ENCODE data around the gene COLEC11.

COLEC11 gene

DNA sequence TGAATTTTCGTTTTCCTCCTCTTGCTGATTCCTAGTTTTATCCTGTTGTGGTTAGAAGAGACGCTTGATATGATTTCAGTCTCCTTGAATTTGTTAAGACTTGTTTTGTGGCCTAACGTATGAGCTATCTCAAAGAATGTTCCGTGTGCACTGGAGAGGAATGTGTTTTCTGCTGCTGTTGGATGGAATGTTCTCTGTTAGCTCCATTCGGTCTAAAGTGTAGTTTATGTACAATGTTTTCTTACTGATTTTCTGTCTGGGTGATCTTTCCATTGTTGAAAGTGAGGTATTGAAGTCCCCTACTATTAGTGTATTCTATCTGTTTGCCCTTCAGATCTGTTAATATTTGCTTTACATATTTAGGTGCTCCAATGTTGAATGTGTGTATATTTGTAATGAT is 25.9 kb downstream of the COLEC11 start:
- peak; percentile 39 for DNase-seq (ENCODE audit: low read depth)
- no peak overlapping the region for H3K4me3 ChIP-seq (replicated peaks; ENCODE audit: low read depth, low read length)
- TF ChIP-seq, protein P1, sequence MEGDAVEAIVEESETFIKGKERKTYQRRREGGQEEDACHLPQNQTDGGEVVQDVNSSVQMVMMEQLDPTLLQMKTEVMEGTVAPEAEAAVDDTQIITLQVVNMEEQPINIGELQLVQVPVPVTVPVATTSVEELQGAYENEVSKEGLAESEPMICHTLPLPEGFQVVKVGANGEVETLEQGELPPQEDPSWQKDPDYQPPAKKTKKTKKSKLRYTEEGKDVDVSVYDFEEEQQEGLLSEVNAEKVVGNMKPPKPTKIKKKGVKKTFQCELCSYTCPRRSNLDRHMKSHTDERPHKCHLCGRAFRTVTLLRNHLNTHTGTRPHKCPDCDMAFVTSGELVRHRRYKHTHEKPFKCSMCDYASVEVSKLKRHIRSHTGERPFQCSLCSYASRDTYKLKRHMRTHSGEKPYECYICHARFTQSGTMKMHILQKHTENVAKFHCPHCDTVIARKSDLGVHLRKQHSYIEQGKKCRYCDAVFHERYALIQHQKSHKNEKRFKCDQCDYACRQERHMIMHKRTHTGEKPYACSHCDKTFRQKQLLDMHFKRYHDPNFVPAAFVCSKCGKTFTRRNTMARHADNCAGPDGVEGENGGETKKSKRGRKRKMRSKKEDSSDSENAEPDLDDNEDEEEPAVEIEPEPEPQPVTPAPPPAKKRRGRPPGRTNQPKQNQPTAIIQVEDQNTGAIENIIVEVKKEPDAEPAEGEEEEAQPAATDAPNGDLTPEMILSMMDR (IDR thresholded peaks at IDR 0.05; ENCODE audit: low read length, missing control alignments) = no peak

DNA sequence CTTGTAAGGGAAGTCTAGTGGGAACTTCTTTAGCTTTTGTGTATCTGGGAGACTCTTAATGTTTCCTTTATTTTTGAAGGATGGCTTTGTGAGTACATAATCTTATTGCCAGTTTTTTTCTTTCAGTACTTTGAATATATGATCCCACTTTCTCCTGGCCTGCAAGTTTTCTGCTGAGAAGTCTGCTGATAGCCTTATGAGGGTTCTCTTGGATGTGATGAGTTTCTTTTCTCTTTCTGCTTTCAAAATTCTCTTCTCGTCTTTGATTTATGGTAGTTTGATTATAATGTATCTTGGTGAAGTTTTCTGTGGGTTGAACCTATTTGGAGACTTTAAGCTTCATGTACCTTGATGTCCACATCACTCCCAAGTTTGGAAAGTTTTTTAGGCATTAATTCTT is 28.1 kb downstream of the COLEC11 start:
- H3K4me3 ChIP-seq (replicated peaks; ENCODE audit: low read depth, low read length) = no peak overlapping the region
- no peak for DNase-seq (ENCODE audit: low read depth)
- TF ChIP-seq, protein P1 (IDR thresholded peaks at IDR 0.05; ENCODE audit: low read length, missing control alignments) = no peak

DNA sequence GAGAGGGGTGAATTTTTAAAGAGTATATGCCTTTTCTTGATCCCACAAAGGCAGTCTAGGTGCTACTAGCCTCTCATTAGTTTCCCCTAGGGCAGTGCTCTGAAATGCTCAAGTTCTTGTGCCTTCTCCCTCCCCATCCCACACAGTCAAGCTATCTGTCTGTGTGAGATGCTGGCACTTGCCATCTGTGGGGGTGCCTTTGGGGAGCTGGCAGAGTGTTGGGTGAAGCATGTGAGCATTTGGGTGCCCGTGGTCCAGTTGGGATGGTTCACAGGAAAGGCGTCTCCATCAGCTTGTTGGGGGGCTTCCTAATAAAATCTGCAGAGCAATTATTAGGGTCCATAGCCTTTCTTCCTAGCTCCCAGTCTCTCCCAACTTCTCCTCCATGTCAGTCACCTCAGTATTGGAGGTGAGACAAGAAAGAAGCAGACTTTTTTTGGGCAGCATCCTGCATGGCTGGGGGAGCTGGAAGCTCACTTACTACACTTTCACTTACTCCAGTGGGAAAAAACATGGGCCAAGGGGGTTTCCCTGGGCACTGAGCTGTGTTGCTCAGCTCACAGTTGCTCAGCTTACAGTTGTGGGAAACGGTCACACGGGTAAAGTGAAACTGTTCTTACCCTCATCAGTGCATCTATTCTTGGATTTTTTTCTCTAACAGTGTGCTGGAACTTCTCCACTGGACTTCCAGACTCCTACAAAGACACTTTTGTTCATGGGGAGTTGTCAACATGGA is 29.3 kb downstream of the COLEC11 start:
- TF ChIP-seq, protein P1 (IDR thresholded peaks at IDR 0.05; ENCODE audit: low read length, missing control alignments) = no peak
- no peak overlapping the region for H3K4me3 ChIP-seq (replicated peaks; ENCODE audit: low read depth, low read length)

DNA sequence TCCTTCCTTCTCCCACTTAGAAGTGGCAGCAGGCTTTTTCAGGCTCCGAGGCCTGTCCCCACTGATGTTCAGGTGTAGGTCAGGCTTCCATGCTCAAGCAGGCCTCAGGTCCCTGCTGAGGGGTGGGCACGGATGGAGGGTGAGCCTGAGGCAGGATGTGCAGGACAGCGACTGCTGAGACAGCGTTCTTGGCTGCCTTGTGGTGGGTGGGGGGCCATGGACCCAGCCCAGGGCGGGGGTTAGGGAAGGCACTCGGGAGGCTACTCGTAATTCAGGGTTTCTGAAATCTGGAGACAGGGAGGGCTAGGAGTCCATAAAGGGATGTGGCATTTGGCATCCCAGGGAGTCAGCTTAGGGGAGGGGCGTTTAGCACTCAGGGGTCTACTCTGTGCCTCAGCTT is 30.3 kb downstream of the COLEC11 start:
- no peak overlapping the region for H3K4me3 ChIP-seq (replicated peaks; ENCODE audit: low read depth, low read length)
- TF ChIP-seq, protein P1 (IDR thresholded peaks at IDR 0.05; ENCODE audit: low read length, missing control alignments) = no peak
- no peak for DNase-seq (ENCODE audit: low read depth)

More for the DNA sequence above, 29.3 kb downstream of the COLEC11 start:
- no peak for DNase-seq (ENCODE audit: low read depth)

DNA sequence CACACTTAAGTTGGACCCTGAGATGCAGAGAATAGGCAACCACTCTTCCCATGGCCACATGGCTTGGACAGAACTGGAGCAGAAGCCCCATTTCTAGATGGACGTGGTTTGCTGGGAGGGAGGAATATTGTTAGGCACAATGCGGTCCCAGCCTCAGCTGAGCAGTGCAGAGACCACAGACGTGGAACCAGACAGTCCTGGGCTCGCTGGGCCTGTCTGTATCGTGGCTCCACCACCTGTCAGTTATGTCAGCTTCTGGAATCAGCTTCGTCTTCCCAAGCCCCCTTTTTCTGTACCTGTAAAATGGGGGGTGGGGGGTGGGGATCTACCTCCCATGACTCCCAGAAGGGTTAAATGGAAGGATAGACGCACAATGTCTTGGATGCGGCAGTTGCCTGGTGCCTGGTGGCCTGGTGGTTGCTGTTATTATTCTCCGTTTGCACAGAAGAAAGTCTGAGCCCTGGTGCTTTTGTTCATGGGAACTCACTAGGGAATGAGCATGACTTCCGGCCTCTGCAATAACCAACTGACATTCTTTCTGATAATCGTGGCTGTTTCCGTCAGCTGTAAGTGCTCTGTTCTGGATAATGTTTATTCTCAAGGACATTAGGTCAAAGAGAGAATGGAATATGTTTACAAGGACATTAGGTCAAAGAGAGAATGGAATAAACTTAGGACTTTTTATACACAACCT is 31.4 kb downstream of the COLEC11 start:
- H3K4me3 ChIP-seq (replicated peaks; ENCODE audit: low read depth, low read length) = no peak overlapping the region
- TF ChIP-seq, protein P1 (IDR thresholded peaks at IDR 0.05; ENCODE audit: low read length, missing control alignments) = no peak
- DNase-seq (ENCODE audit: low read depth) = peak; percentile 88

DNA sequence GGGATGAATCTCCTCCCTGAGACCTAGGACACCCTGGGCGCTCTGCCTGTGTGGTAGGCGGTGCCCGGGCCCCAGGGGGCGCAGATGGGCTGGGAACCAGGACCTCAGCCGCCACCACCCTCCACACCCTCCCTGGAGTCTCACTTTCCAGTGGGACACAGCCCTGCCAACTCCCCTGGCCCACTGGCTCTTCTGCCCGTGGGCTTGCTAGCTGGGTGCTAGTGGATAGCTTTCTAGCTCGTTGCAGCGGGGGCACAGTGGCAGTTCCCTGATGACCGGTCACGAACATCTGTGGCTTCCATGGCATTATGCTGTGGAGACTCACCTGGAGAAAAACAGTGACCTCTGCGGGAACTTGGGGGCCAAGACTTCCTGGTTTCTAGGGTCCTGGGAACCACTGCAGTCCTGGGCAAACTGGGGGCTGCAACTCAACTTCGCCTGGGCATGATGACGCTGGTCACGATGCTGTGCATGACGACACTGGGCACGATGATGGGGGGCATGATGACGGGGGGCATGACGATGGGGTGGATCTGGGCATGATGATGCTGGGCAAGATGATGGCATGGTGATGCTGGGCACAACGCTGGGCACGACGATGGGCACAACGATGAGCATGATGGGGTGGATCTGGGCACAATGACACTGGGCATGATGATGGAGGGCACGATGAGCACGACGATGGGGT is 32.0 kb downstream of the COLEC11 start:
- H3K4me3 ChIP-seq (replicated peaks; ENCODE audit: low read depth, low read length) = no peak overlapping the region
- no peak for DNase-seq (ENCODE audit: low read depth)
- TF ChIP-seq, protein P1 (IDR thresholded peaks at IDR 0.05; ENCODE audit: low read length, missing control alignments) = no peak
